Measurements from ENCODE around the gene SDC4. TPM values are rescaled to one million over a fixed set of nuclear protein-coding genes. Genes with fewer than 3 reads are reported as not detected.

SDC4 gene
- total RNA-seq, 1 donor from 2014 or later: 1.9 TPM

- DNase-seq: no peak
These were observed 4.6 kb downstream of the SDC4 start for GRCh38 chr20:45343532-45344167.

DNA sequence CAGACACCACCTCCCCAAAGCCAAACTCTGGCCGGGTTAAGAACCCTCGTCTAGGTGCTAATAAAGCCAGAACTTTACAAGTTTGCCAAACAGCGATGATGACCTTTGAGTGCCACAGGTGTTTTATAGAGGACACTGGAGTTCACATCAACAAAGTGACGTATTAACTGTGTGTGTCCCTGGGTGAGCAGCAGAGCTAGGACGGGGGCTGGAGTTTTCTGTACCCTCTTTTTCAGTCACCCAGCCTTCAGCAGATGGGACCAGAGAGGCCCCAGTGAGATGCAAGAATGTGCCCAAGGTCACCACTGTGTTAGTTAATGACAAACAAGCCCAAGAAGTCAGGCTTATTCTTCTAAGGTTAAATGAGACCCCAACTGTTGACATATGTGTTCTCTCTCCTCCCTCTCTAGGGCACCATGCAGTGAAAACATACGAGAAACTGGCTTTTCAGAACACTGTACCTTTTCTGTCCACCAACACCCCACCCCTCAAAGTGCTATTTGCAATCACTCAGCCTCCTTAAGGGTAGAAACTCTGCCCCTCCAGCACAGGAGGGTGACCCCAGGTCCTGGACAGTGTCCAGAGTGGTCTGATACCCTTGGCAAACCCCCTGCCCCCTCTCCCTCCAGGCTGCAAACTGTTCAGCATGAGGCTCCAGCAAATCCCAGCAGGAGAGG lies 5.2 kb downstream of the SDC4 start:
- no peak for DNase-seq

DNA sequence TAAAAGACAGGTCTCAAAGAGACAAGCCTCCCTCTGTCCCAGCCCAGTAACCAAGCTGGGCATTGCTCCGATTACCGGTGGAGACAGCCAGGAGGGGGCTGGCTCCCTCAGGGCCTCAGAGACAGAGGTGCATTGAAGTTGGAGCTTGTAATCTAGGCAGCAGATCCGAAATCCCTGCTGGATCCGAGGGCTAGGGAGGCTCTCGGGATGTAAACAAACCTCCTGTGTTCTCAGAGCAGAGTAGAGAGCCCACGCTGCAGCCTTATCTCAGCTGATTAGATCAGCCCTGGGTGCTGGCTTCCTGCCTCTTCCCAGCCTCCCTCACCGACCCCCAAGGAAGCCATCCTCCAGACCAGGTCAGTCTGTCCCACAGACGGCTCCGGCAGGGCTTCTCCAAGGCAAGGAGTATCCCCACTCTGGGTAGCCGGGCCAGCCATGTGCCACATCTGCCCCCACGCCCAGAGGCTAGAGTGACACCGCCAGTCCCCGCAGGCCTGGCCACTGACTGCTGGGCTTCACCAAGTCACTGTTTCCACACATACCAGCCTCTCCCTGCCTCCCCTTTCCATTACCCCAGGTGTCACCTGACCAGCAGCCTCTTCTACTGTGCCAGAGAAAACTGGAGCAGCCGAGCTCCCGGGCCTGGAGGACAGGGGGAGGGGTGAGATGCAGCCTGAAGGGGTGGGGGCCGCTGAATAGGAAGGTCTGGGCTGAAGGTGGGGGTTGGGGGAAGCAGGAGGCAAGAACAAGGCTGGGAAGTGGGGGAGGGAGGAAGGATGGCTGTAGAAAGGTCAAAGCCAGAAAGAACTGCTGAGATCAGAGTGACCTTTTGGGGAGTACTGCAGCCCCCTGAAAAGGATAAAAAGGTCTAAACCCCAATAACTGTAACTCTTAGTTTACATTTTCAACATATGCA lies 6.0 kb downstream of the SDC4 start:
- DNase-seq: no peak

- DNase-seq: no peak
These were observed 6.7 kb downstream of the SDC4 start for GRCh38 chr20:45341579-45341938.

GRCh38 chr20:45340951-45341350 lies 7.3 kb downstream of the SDC4 start:
- no peak for DNase-seq

DNA sequence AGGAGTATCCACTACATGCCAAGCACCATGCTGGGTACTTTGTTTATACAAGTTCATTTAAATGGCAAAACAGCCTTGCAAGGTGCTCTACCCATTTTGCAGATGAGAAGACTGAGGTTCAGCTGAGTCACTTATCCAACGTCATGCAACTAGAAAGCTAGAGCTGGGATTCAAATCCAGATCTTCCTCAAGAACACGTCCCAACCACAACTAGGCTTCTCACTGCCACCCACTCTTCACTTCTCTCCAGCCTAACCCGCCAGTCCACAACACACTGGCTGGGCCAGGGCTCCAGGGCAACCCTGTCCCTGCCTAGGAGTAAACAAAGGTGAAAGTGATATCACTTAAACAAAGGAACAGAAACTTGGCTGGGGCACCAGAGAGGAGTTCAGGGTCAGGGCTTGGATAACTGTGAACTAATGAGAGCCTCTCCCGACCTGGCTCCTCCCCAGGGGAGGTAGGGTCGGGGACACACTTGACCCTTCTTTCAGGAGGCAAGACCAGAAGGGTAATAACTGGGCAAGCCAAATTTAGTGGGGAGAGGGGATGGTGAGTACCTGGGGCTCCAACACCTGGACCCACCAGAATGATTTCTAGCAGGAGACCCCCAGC lies 7.9 kb downstream of the SDC4 start:
- no peak for DNase-seq

DNA sequence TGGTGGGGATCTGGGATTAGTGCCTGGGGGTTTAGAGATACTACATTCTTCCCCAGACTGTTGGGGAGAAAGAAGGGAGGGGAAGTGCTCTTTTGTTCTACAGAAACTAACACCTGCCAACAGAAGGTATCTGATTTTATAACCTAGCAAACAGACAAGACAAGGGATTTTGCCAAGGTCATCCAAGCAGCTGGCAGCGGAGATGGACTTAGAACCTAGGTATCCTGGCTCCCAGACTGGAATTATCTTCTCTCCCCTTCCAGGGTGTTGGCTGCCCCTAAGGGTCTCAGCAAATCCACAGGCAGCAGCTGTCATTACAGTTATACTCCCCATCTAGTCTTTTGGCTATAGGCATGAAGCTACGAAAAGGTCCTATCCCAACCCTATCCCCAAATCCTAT lies 8.4 kb downstream of the SDC4 start:
- no peak for DNase-seq

DNA sequence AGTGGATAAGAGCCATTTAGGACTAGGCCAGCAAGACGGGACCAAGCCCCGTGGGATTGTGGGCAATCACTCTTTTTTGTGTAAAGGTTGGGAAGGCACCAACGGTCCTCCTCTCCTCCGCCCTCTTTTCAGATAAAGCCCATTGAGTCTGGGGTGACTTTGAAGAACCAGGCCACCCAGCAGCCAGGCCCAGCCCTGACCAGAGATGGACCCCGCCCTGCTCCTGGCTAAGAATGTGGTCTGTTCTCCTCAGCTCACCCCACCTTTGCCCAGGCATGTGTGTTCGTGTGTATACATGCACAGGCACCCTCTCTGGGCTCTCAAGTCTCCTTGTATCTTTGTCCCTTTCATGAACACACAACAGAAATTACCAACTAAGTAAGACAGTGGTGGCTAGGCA lies 9.1 kb downstream of the SDC4 start:
- DNase-seq: no peak

DNA sequence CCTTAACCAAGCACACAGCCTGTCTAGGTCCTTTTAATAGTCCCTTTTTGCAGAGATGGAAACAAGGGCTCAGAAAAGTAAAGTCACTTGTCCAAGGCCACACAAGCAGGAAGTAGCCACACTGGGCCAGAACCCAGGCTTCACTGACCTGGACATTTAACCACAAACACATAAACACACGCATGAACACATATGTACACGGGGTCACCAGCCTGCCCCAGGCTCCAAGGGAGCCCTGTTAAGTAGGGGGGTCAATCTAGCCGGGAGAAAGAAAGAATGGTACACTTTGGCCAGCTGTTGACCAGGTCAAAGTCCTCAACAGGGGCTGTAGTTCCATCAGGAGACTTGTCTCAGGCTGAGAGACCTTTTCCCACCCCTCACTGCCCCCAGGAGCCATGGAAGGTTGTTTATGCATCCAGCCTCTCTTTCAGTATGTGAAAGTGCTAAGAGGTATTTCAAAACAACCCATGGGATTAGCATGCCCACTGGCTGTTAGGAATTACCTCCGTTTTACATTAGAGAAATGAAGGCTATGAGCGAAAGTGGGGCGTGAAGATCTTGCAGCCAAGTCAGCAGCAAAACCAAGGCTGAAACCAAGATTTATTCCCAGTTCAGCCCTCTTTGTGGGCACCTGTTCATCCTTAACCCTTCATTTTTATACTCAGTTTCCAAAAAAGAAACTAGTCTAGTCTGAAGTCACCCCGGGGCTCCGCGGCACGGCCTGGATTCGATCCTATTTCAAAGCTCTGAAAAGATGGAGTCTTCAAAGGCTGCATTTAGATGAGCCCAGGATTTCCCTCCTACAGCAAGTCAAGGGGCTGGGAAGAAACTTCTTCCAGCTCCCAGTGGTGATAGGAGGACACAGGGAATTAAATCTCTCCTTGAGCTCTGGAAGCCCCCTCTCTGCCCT lies 9.8 kb downstream of the SDC4 start:
- no peak for DNase-seq

DNA sequence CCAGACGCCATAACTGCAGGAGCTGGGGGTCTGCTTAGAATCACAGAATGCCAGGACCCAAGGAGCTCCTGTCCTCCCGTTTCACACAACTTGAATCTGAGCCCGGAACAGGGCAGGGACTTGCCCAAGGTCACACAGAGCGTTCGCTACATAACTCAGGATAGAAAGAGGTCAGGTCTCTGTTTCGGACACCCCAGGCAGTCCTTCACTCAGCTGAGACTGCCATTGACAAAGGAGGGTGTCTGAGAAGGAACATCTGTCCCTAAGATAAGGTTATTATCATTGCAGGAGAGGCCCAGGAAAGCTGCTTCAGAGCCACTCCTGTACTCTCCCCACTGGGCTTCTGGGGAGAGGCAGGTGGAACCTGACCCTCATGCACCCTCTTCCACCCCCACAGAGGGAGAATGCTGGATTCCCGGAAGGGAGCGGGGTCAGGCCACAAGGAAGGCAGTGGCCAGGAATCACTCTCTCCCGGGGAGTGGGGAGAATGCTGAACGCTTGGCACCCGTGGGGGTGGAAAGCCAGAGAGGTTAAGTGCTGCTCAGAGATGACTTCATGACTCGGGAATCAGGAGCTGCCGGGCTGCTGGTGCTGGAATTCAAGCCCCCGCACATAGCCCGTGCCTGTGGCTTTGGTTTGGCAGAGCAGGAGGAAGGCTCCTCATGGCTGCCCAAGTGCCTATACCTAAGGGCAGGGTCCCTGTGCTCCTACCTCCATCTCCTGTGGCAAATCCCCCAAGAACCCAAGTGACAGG lies 10.7 kb downstream of the SDC4 start:
- no peak for DNase-seq

DNA sequence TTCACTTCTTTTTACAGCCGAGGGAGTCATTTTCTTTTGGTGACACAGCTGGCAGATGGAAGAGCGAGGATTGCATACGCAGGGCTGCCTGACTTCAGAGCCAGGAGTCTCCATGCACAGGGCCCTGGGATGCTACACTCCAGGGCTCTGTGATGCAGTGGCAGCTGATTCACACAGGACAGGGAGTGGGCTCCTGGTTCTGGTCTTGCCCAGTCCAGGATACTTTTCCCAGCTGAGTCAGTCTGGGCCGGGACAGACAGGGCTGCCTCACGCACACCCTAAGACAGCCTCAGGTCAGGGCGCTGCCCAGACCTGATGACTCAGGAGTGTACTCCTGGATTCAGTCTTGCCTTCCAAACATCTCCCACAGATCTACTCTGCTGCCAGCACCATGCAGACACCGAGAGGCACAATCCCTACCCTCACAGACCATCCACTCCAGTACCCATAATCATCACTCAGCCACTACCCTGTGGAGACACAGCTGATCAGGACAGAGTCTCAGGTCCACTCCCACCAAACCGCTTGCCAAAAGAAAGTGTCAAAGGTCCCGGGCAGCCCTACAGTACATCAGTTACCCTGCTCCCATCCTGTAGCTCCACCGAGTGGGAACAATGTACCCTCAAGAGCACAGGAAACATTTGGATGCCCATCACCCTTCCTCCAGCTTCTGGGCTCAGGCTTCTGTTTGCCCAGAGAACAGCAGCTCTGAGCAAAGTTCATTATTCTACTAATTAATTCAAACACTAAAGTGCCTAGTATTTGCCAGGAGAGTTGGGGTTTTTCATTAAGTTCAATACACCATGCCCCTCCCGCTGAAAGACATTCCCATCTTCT lies 11.5 kb downstream of the SDC4 start:
- no peak for DNase-seq

DNA sequence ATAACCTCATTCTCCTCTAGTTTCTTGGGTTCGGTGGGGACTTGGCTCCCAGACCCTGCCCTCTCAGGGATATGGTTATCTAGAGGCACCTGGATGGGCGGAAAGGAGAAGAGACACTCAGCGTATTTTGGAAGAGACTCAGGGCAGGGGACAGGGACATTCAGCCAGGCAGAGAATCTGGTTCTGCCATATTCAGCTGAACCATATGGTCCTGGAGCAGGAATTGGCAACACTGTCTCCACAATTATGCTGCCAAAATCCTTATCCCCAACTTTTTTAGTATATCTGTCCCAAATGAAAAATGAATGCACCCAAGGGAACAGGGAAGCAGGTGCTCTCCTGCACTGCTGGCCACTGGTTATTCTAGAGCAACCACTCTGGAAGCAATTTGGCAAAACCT lies 17.7 kb downstream of the SDC4 start:
- DNase-seq: no peak

- DNase-seq: no peak
These were observed 18.5 kb downstream of the SDC4 start for GRCh38 chr20:45329497-45330319.

- no peak for DNase-seq
These were observed 19.8 kb downstream of the SDC4 start for GRCh38 chr20:45328451-45328850.

- no peak for DNase-seq
These were observed 22.9 kb downstream of the SDC4 start for GRCh38 chr20:45325371-45325770.

- DNase-seq: no peak
These were observed 24.5 kb downstream of the SDC4 start for GRCh38 chr20:45323731-45324130.

DNA sequence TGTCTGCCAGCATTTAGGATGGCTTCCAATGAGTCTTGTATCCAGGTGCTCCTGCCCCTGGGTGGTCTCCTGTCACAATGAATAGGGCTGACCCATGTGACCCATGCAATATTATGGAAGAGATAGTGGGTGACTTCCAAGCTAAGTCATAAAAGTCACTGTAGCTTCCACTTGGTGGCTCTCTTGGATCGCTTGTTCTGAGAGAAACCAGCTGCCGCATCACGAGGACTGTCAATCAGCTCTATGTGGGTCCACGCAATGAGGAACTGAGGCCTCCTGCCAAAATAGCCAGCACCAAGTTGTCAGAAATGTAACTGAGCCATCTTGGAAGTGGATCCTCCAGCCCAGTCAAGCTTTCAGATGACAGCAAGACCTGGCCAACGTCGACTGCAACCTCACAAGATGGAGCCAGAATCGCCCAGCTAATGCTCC lies 25.3 kb downstream of the SDC4 start:
- no peak for DNase-seq

- no peak for DNase-seq
These were observed 27.2 kb downstream of the SDC4 start for GRCh38 chr20:45320948-45321595.

GRCh38 chr20:45318948-45319347 lies 29.3 kb downstream of the SDC4 start:
- DNase-seq: no peak

Data from occipital lobe (tissue), 2 donors.